ENCODE data around the gene BUD13.

The BUD13 gene

DNA sequence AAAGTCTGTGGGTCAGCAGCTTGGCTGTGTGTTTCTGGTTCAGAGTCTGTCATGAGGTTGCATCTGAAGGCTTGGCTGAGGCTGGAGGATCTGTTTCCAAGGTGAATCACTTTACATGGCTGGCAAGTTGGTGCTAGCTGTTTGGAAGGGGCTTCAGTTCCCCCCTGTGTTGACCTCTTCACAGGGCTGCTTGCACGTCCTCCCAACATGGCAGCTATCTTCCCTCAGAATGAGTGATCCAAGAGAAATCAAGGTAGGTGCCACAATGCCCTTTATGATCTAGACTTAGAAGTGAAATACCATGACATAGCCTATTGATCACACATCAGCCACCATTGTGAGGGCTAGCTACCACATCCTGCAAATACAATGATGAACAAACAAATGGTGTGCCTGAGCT lies 40.4 kb upstream of the BUD13 start:
- Histone ChIP-seq H3K4me1 (ENCODE audit: insufficient read depth, low read length, severe bottlenecking) (peaks cover 15% of the 10 kb centered on the region), H2AFZ (ENCODE audit: low read length) (no peak overlapping the region), H3K4me3 (ENCODE audit: low read depth, low read length, poor library complexity, severe bottlenecking) (no peak overlapping the region), H3K9me2 (ENCODE audit: low read depth, low read length) (no peaks in the 10 kb centered on the region), H3K9me3 (ENCODE audit: low read length) (no peaks in the 10 kb centered on the region), H3K79me2 (ENCODE audit: insufficient read depth, low read length) (no peaks in the 10 kb centered on the region), H3F3A (ENCODE audit: insufficient read depth, low read length) (no peaks in the 10 kb centered on the region), H3K36me3 (ENCODE audit: insufficient read depth, low read length) (no peaks in the 10 kb centered on the region), H3K27me3 (ENCODE audit: insufficient read depth, low read length) (no peaks in the 10 kb centered on the region), H3K4me2 (ENCODE audit: low read length) (no peak overlapping the region), H3K9ac (ENCODE audit: low read length) (no peak overlapping the region), H4K20me1 (ENCODE audit: insufficient read depth, low read length) (no peaks in the 10 kb centered on the region), H3K27ac (ENCODE audit: low read depth, low read length, poor library complexity, severe bottlenecking) (no peak overlapping the region)
- TF ChIP-seq EZH2 (IDR thresholded peaks at IDR 0.05; ENCODE audit: borderline replicate concordance, low read length) = no peak
- TF ChIP-seq, protein P1, sequence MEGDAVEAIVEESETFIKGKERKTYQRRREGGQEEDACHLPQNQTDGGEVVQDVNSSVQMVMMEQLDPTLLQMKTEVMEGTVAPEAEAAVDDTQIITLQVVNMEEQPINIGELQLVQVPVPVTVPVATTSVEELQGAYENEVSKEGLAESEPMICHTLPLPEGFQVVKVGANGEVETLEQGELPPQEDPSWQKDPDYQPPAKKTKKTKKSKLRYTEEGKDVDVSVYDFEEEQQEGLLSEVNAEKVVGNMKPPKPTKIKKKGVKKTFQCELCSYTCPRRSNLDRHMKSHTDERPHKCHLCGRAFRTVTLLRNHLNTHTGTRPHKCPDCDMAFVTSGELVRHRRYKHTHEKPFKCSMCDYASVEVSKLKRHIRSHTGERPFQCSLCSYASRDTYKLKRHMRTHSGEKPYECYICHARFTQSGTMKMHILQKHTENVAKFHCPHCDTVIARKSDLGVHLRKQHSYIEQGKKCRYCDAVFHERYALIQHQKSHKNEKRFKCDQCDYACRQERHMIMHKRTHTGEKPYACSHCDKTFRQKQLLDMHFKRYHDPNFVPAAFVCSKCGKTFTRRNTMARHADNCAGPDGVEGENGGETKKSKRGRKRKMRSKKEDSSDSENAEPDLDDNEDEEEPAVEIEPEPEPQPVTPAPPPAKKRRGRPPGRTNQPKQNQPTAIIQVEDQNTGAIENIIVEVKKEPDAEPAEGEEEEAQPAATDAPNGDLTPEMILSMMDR (IDR thresholded peaks at IDR 0.05; ENCODE audit: low read length) = no peak

- Histone ChIP-seq H2AFZ (ENCODE audit: low read length) (no peak overlapping the region), H3K9me3 (ENCODE audit: low read length) (no peaks in the 10 kb centered on the region), H3K4me1 (ENCODE audit: insufficient read depth, low read length, severe bottlenecking) (peaks cover 15% of the 10 kb centered on the region), H3K4me2 (ENCODE audit: low read length) (no peak overlapping the region), H3K9ac (ENCODE audit: low read length) (no peak overlapping the region), H3F3A (ENCODE audit: insufficient read depth, low read length) (no peaks in the 10 kb centered on the region), H3K27me3 (ENCODE audit: insufficient read depth, low read length) (no peaks in the 10 kb centered on the region), H3K27ac (ENCODE audit: low read depth, low read length, poor library complexity, severe bottlenecking) (no peak overlapping the region), H3K79me2 (ENCODE audit: insufficient read depth, low read length) (no peaks in the 10 kb centered on the region), H3K36me3 (ENCODE audit: insufficient read depth, low read length) (no peaks in the 10 kb centered on the region), H3K4me3 (ENCODE audit: low read depth, low read length, poor library complexity, severe bottlenecking) (no peak overlapping the region), H4K20me1 (ENCODE audit: insufficient read depth, low read length) (no peaks in the 10 kb centered on the region), H3K9me2 (ENCODE audit: low read depth, low read length) (no peaks in the 10 kb centered on the region)
- TF ChIP-seq EZH2 (IDR thresholded peaks at IDR 0.05; ENCODE audit: borderline replicate concordance, low read length) = no peak
- TF ChIP-seq, protein P1 (IDR thresholded peaks at IDR 0.05; ENCODE audit: low read length) = no peak
These were observed 39.3 kb upstream of the BUD13 start for GRCh38 chr11:116812109-116812508.

- no peak overlapping the region for H3K27ac ChIP-seq (ENCODE audit: low read depth, low read length, poor library complexity, severe bottlenecking)
- H3K27me3 ChIP-seq (ENCODE audit: insufficient read depth, low read length) = no peaks in the 10 kb centered on the region
- TF ChIP-seq, protein P1 (IDR thresholded peaks at IDR 0.05; ENCODE audit: low read length) = no peak
- TF ChIP-seq EZH2 (IDR thresholded peaks at IDR 0.05; ENCODE audit: borderline replicate concordance, low read length) = no peak
- H3K9me2 ChIP-seq (ENCODE audit: low read depth, low read length) = no peaks in the 10 kb centered on the region
- no peaks in the 10 kb centered on the region for H3K9me3 ChIP-seq (ENCODE audit: low read length)
- H4K20me1 ChIP-seq (ENCODE audit: insufficient read depth, low read length) = no peaks in the 10 kb centered on the region
- no peak overlapping the region for H3K4me3 ChIP-seq (ENCODE audit: low read depth, low read length, poor library complexity, severe bottlenecking)
- no peaks in the 10 kb centered on the region for H3K79me2 ChIP-seq (ENCODE audit: insufficient read depth, low read length)
- no peak overlapping the region for H3K9ac ChIP-seq (ENCODE audit: low read length)
- H3F3A ChIP-seq (ENCODE audit: insufficient read depth, low read length) = no peaks in the 10 kb centered on the region
- no peak overlapping the region for H2AFZ ChIP-seq (ENCODE audit: low read length)
- peak overlapping the region; percentile 8; the same call in 1 of the 2 replicates for H3K4me2 ChIP-seq (ENCODE audit: low read length)
- H3K4me1 ChIP-seq (ENCODE audit: insufficient read depth, low read length, severe bottlenecking) = peaks cover 15% of the 10 kb centered on the region
- no peaks in the 10 kb centered on the region for H3K36me3 ChIP-seq (ENCODE audit: insufficient read depth, low read length)
These were observed 38.4 kb upstream of the BUD13 start for GRCh38 chr11:116811194-116811593.

All from OCI-LY1 (cell line).